ENCODE results near the gene CD52. TPM values are rescaled to one million over a fixed set of nuclear protein-coding genes. Genes with fewer than 3 reads are reported as not detected.

Gene CD52
- total and polyA plus RNA-seq, 2 of the 13 experiments (the other 11 are each of a cell fraction or from before 2014, with no cell fraction given) = 0.32 TPM; not detected in 1

DNA sequence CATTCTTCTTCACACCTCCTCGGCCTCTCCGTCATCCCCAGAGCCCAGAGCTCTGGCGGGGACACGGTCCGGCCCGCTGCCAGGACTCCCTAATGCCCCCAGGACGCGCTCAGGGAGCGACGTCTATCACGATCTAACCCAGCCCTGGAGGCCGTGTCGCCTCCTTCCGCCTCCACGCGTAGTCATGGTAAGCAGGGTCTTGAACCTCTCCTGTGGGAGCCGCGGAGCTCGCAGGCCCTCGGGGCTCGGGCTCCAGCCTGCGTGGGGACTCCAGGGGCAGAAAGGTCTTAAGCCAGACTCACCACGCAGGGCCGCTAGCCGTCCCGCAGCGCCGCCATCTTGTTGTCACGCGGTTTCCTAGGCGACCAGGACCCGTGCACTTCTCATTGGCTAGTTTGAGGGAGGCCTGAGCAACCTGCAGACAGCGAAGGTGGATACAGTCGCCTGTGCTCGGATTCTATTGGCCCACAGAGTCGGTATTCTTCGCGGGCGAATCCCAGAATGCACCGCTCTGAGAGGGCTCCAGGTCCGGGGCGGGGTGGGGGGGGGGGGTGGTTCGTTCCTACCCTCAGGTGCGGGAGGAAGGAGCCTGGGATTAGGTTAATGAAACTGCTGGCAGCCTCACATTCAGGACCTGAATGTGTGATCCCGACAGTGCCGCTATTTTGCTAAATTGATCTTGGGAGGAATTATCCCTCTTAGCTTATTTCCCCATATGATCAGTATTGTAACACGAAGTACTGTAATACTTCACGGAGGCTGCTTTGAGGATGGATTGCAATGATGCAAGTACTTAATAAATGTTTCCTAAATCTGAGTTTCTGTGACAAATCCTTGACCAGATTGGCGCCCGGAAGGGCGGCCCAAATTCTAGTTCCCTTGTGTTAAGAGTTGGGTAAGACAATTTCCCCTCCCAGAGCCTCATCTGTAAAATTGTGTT lies 11.2 kb upstream of the CD52 start, which contains the start of gene UBXN11 (continued):
- TF ChIP-seq, protein P1, sequence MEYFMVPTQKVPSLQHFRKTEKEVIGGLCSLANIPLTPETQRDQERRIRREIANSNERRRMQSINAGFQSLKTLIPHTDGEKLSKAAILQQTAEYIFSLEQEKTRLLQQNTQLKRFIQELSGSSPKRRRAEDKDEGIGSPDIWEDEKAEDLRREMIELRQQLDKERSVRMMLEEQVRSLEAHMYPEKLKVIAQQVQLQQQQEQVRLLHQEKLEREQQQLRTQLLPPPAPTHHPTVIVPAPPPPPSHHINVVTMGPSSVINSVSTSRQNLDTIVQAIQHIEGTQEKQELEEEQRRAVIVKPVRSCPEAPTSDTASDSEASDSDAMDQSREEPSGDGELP (IDR thresholded peaks at IDR 0.05; ENCODE audit: borderline replicate concordance, low read depth) = no peak
- TF ChIP-seq, protein P2, sequence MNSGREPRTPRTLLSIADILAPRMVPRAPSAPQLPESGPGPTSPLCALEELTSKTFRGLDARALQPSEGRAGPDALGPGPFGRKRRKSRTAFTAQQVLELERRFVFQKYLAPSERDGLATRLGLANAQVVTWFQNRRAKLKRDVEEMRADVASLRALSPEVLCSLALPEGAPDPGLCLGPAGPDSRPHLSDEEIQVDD (CRISPR knock-in tag; IDR thresholded peaks at IDR 0.05; ENCODE audit: borderline replicate concordance) = no peak
- TF ChIP-seq, protein P3, sequence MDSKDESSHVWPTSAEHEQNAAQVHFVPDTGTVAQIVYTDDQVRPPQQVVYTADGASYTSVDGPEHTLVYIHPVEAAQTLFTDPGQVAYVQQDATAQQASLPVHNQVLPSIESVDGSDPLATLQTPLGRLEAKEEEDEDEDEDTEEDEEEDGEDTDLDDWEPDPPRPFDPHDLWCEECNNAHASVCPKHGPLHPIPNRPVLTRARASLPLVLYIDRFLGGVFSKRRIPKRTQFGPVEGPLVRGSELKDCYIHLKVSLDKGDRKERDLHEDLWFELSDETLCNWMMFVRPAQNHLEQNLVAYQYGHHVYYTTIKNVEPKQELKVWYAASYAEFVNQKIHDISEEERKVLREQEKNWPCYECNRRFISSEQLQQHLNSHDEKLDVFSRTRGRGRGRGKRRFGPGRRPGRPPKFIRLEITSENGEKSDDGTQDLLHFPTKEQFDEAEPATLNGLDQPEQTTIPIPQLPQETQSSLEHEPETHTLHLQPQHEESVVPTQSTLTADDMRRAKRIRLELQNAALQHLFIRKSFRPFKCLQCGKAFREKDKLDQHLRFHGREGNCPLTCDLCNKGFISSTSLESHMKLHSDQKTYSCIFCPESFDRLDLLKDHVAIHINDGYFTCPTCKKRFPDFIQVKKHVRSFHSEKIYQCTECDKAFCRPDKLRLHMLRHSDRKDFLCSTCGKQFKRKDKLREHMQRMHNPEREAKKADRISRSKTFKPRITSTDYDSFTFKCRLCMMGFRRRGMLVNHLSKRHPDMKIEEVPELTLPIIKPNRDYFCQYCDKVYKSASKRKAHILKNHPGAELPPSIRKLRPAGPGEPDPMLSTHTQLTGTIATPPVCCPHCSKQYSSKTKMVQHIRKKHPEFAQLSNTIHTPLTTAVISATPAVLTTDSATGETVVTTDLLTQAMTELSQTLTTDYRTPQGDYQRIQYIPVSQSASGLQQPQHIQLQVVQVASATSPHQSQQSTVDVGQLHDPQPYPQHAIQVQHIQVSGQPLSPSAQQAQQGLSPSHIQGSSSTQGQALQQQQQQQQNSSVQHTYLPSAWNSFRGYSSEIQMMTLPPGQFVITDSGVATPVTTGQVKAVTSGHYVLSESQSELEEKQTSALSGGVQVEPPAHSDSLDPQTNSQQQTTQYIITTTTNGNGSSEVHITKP (CRISPR knock-in tag; IDR thresholded peaks at IDR 0.05; ENCODE audit: low read depth) = 0 out of 2 replicates have a peak, but pooled peaks have one; percentile 55
- TF ChIP-seq, protein P4, sequence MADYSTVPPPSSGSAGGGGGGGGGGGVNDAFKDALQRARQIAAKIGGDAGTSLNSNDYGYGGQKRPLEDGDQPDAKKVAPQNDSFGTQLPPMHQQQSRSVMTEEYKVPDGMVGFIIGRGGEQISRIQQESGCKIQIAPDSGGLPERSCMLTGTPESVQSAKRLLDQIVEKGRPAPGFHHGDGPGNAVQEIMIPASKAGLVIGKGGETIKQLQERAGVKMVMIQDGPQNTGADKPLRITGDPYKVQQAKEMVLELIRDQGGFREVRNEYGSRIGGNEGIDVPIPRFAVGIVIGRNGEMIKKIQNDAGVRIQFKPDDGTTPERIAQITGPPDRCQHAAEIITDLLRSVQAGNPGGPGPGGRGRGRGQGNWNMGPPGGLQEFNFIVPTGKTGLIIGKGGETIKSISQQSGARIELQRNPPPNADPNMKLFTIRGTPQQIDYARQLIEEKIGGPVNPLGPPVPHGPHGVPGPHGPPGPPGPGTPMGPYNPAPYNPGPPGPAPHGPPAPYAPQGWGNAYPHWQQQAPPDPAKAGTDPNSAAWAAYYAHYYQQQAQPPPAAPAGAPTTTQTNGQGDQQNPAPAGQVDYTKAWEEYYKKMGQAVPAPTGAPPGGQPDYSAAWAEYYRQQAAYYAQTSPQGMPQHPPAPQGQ (CRISPR knock-in tag; IDR thresholded peaks at IDR 0.05; ENCODE audit: borderline replicate concordance) = no peak
- TF ChIP-seq NBN (conservative IDR thresholded peaks at IDR 0.05) (no peak), ZFX (CRISPR knock-in tag; IDR thresholded peaks at IDR 0.05; ENCODE audit: low read depth) (peak; percentile 77), ZNF782 (CRISPR knock-in tag; IDR thresholded peaks at IDR 0.05; ENCODE audit: borderline replicate concordance) (peak; percentile 70; the same call in 1 of the 2 replicates), GATAD1 (CRISPR knock-in tag; IDR thresholded peaks at IDR 0.05) (peak; percentile 94), ZNF230 (CRISPR knock-in tag; IDR thresholded peaks at IDR 0.05) (0 out of 2 replicates have a peak, but pooled peaks have one; percentile 80), PHF8 (CRISPR knock-in tag; IDR thresholded peaks at IDR 0.05) (peak; percentile 80), BRCA1 (CRISPR knock-in tag; IDR thresholded peaks at IDR 0.05) (no peak), PITX1 (CRISPR knock-in tag; IDR thresholded peaks at IDR 0.05) (no peak), SAFB2 (CRISPR knock-in tag; IDR thresholded peaks at IDR 0.05; ENCODE audit: borderline replicate concordance, low read depth) (no peak), ZFP62 (CRISPR knock-in tag; IDR thresholded peaks at IDR 0.05) (no peak)
- TF ChIP-seq, protein P5, sequence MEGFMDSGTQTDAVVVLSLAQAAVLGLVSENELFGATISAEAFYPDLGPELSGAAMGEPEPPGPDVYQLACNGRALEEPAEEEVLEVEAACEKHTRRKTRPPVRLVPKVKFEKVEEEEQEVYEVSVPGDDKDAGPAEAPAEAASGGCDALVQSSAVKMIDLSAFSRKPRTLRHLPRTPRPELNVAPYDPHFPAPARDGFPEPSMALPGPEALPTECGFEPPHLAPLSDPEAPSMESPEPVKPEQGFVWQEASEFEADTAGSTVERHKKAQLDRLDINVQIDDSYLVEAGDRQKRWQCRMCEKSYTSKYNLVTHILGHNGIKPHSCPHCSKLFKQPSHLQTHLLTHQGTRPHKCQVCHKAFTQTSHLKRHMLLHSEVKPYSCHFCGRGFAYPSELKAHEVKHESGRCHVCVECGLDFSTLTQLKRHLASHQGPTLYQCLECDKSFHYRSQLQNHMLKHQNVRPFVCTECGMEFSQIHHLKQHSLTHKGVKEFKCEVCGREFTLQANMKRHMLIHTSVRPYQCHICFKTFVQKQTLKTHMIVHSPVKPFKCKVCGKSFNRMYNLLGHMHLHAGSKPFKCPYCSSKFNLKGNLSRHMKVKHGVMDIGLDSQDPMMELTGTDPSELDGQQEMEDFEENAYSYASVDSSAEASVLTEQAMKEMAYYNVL (CRISPR knock-in tag; IDR thresholded peaks at IDR 0.05; ENCODE audit: borderline replicate concordance) = 0 out of 2 replicates have a peak, but pooled peaks have one; percentile 34
- TF ChIP-seq, protein P6, sequence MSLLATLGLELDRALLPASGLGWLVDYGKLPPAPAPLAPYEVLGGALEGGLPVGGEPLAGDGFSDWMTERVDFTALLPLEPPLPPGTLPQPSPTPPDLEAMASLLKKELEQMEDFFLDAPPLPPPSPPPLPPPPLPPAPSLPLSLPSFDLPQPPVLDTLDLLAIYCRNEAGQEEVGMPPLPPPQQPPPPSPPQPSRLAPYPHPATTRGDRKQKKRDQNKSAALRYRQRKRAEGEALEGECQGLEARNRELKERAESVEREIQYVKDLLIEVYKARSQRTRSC (CRISPR knock-in tag; IDR thresholded peaks at IDR 0.05; ENCODE audit: low read depth) = no peak

Measured in HepG2 (cell line).